Measurements from ENCODE around the gene MYL5. TPM values are rescaled to one million over a fixed set of nuclear protein-coding genes. Genes with fewer than 3 reads are reported as not detected.
A peak's percentile ranks its signal among the peaks of the same experiment; 100 is the strongest.
"Not testable (repeated sequence)": the region's sequence is repeated elsewhere in the genome, so short reads cannot be mapped to it uniquely, and the experiment has no call there.

The MYL5 gene
- total RNA-seq, 1 donor from 2014 or later = 22.6 TPM

DNA sequence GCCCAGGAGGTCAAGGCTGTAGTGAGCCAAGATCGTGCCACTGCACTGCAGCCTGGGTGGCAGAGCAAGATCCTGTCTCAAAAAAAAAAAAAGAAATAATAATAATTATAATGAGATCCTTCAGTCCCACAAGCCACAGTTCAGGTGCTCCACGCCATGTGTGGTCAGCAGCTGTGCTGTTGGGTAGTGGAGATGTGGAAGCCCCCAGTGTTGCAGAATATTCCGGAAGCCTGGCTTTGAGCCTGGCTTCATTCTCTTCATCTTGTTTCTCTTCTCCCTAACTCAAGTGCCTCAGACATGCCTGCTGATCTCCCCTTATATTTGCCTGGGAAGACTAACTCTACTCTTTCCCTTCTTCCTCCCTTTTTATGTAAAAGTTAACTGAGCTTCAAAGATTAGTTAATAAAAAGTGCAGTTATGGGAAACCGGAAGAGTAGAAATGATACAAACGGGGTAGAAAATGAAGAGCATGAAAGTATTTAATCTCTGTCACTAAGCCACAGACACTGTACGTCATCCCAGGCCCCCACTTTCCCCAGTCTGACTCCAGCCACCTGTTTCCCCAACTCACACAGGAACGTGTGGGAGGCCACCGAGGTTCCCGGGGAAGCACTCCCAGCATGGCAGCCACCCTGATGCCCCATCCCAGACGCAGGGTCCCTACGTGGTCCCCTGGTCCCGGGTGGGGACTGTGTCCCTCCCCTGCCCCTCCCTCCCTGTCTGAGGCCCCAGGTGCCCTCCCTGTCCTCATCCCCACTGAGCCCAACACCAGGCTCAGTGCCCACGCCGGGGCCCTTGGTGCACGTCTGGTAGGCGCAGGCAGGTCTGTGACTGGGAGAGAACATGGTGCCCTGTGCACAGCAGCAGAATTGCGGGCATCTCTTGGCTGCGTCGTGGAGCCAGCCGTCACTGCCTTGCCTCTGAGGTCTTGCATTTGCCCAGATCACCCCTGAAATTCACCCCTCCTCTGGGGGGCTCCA lies 55.3 kb downstream of the MYL5 start:
- Mint-ChIP-seq H3K4me3 (ENCODE audit: low read depth) (no peak overlapping the region), H3K27me3 (no peaks in the 10 kb centered on the region), H3K27ac (peak overlapping the region; percentile 21), H3K36me3 (ENCODE audit: insufficient read depth) (peaks cover 22% of the 10 kb centered on the region), H3K4me1 (ENCODE audit: low read depth) (peaks cover 10% of the 10 kb centered on the region), H3K9me3 (ENCODE audit: low read depth) (no peaks in the 10 kb centered on the region)
- TF ChIP-seq, protein P1, sequence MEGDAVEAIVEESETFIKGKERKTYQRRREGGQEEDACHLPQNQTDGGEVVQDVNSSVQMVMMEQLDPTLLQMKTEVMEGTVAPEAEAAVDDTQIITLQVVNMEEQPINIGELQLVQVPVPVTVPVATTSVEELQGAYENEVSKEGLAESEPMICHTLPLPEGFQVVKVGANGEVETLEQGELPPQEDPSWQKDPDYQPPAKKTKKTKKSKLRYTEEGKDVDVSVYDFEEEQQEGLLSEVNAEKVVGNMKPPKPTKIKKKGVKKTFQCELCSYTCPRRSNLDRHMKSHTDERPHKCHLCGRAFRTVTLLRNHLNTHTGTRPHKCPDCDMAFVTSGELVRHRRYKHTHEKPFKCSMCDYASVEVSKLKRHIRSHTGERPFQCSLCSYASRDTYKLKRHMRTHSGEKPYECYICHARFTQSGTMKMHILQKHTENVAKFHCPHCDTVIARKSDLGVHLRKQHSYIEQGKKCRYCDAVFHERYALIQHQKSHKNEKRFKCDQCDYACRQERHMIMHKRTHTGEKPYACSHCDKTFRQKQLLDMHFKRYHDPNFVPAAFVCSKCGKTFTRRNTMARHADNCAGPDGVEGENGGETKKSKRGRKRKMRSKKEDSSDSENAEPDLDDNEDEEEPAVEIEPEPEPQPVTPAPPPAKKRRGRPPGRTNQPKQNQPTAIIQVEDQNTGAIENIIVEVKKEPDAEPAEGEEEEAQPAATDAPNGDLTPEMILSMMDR (IDR thresholded peaks at IDR 0.05; ENCODE audit: unreplicated experiment) = no peak
- no peak for DNase-seq (ENCODE audit: low spot score, unreplicated experiment)

GRCh38 chr4:730511-730910 lies 56.2 kb downstream of the MYL5 start:
- no peak overlapping the region for H3K27ac Mint-ChIP-seq
- DNase-seq (ENCODE audit: low spot score, unreplicated experiment) = no peak
- H3K36me3 Mint-ChIP-seq (ENCODE audit: insufficient read depth) = peaks cover 20% of the 10 kb centered on the region
- H3K9me3 Mint-ChIP-seq (ENCODE audit: low read depth) = no peaks in the 10 kb centered on the region
- TF ChIP-seq, protein P1 (IDR thresholded peaks at IDR 0.05; ENCODE audit: unreplicated experiment) = no peak
- no peaks in the 10 kb centered on the region for H3K27me3 Mint-ChIP-seq
- H3K4me1 Mint-ChIP-seq (ENCODE audit: low read depth) = peaks cover 10% of the 10 kb centered on the region
- H3K4me3 Mint-ChIP-seq (ENCODE audit: low read depth) = no peak overlapping the region

DNA sequence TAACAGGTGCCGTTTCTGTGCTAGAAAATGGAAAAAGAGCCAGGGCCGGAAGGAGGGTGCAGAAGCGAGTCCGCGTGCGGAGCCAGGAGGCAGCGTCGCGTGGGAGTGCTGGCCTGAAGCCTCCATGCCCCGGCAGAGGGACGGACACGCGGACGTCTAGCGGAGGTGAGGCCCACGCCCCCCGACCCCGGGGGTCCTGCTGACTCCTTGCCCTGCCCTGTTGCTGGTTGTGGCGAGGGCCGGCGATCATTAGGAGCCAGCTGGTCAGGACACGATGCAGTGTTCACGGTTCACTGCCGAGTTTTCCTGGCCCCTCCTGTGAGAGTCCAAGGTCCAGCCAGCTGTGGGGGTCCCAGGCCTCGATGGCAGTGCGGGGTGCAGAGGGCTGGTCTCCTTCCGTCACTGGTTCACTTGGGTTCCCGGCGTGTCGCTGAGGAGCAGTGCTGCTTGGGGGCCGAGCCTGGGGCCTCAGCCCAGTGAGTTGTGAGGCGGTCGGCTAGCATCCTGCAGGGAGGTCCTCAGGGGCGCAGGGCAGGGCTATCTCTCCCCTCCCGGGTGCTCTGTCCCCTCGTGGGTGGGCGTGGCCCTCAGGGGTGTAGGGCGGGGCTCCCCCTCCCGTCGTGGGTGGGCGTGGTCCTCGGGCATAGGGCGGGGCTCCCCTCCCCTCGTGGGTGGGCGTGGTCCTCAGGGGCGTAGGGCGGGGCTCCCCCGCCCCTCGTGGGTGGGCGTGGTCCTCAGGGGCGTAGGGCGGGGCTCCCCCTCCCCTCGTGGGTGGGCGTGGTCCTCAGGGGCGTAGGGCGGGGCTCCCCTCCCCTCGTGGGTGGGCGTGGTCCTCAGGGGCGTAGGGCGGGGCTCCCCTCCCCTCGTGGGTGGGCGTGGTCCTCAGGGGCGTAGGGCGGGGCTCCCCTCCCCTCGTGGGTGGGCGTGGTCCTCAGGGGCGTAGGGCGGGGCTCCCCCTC lies 56.9 kb downstream of the MYL5 start:
- not testable (repeated sequence) for H3K4me1 Mint-ChIP-seq (ENCODE audit: low read depth); H3K27ac Mint-ChIP-seq; H3K4me3 Mint-ChIP-seq (ENCODE audit: low read depth); H3K9me3 Mint-ChIP-seq (ENCODE audit: low read depth); DNase-seq (ENCODE audit: low spot score, unreplicated experiment); H3K27me3 Mint-ChIP-seq
- H3K36me3 Mint-ChIP-seq (ENCODE audit: insufficient read depth) = peaks cover 22% of the 10 kb centered on the region

Other genes starting within 250 kb of the MYL5 start
- 48.6 and 48.7 TPM in 2 replicates for gene ZNF721, start 175.4 kb upstream of the MYL5 start, total RNA-seq
- 73.5 and 76.6 TPM in 2 replicates for gene PIGG, start 175.3 kb upstream of the MYL5 start, total RNA-seq
- not detected in 2 replicates for gene TMEM271, start 98.2 kb upstream of the MYL5 start, total RNA-seq
- 10.4 TPM in 2 replicates for gene PDE6B, start 49.0 kb upstream of the MYL5 start, total RNA-seq
- gene ATP5ME, start 266 bp upstream of the MYL5 start, total RNA-seq = 235 and 236 TPM in 2 replicates
- 12.9 and 13.1 TPM in 2 replicates for gene SLC49A3, start 14.6 kb downstream of the MYL5 start, total RNA-seq
- 79.8 and 87.9 TPM in 2 replicates for gene PCGF3, start 31.3 kb downstream of the MYL5 start, total RNA-seq
- gene CPLX1, start 151.6 kb downstream of the MYL5 start, total RNA-seq = 1.4 and 2.0 TPM in 2 replicates

Data from progenitor cell of endocrine pancreas (in vitro differentiated cells).